GM19395 (cell line): Measurements from ENCODE around the gene CCNB2.
"Not testable (repeated sequence)": the region's sequence is repeated elsewhere in the genome, so short reads cannot be mapped to it uniquely, and the experiment has no call there.

ENCODE experiments used
- ATAC-seq: cut with Tn5 transposase; IDR thresholded peaks from one replicate; pipeline ENCODE4 v1.9.1; 2021; ENCODE audit warnings: mild to moderate bottlenecking, moderate library complexity; ENCODE audit not compliant: unreplicated experiment

CCNB2 gene

GRCh38 chr15:59104912-59105732 is at the start of gene CCNB2:
CCNB2 (plus strand) TSS chr15:59105146; CDS start chr15:59105269, 123 bp downstream.
- ATAC-seq: peak; percentile 99

GRCh38 chr15:59059076-59059597 is 45.8 kb upstream of the CCNB2 start:
- no peak for ATAC-seq

- no peak for ATAC-seq
Observed at GRCh38 chr15:59060348-59060747, 44.6 kb upstream of the CCNB2 start.

GRCh38 chr15:59063042-59063441 is 41.9 kb upstream of the CCNB2 start:
- no peak for ATAC-seq

GRCh38 chr15:59069430-59069829 is 35.5 kb upstream of the CCNB2 start:
- no peak for ATAC-seq

- no peak for ATAC-seq
Observed at GRCh38 chr15:59074607-59075006, 30.3 kb upstream of the CCNB2 start.

- no peak for ATAC-seq
Observed at GRCh38 chr15:59087731-59088130, 17.2 kb upstream of the CCNB2 start.

GRCh38 chr15:59094077-59094476 is 10.9 kb upstream of the CCNB2 start:
- no peak for ATAC-seq

- no peak for ATAC-seq
Observed at GRCh38 chr15:59096429-59096828, 8.5 kb upstream of the CCNB2 start.

GRCh38 chr15:59099162-59099685 is 5.7 kb upstream of the CCNB2 start:
- no peak for ATAC-seq

GRCh38 chr15:59104602-59104911 is 389 bp upstream of the CCNB2 start:
- peak; percentile 45 for ATAC-seq

- no peak for ATAC-seq
Observed at GRCh38 chr15:59105854-59106253, 908 bp downstream of the CCNB2 start.

GRCh38 chr15:59111251-59111650 is 6.3 kb downstream of the CCNB2 start:
- ATAC-seq: no peak

GRCh38 chr15:59115047-59115446 is 10.1 kb downstream of the CCNB2 start:
- ATAC-seq: no peak

GRCh38 chr15:59116141-59116540 is 11.2 kb downstream of the CCNB2 start:
- no peak for ATAC-seq

GRCh38 chr15:59116771-59117170 is 11.8 kb downstream of the CCNB2 start:
- ATAC-seq: no peak

GRCh38 chr15:59119625-59120024 is 14.7 kb downstream of the CCNB2 start:
- no peak for ATAC-seq

GRCh38 chr15:59120937-59121336 is 16.0 kb downstream of the CCNB2 start:
- ATAC-seq: no peak

GRCh38 chr15:59124261-59124660 is 19.3 kb downstream of the CCNB2 start:
- no peak for ATAC-seq

- ATAC-seq: not testable (repeated sequence)
Observed at GRCh38 chr15:59125683-59126082, 20.7 kb downstream of the CCNB2 start.

GRCh38 chr15:59127255-59127654 is 22.3 kb downstream of the CCNB2 start:
- ATAC-seq: not testable (repeated sequence)

GRCh38 chr15:59131456-59131855 is 26.5 kb downstream of the CCNB2 start:
- ATAC-seq: no peak
